Measurements from ENCODE around the gene CTNNA3.

Gene CTNNA3

GRCh38 chr10:66604195-66604594, 1091.8 kb downstream of the CTNNA3 start:
- no peak for DNase-seq

GRCh38 chr10:66591865-66592264, 1104.1 kb downstream of the CTNNA3 start:
- DNase-seq = no peak

- no peak for DNase-seq
These were observed 1108.3 kb downstream of the CTNNA3 start for GRCh38 chr10:66587680-66588050.

GRCh38 chr10:66586897-66587679, 1108.9 kb downstream of the CTNNA3 start:
- no peak for DNase-seq

- no peak for DNase-seq
These were observed 1109.9 kb downstream of the CTNNA3 start for GRCh38 chr10:66586073-66586472.

- DNase-seq = no peak
These were observed 1120.6 kb downstream of the CTNNA3 start for GRCh38 chr10:66575251-66575855.

- DNase-seq = no peak
These were observed 1123.3 kb downstream of the CTNNA3 start for GRCh38 chr10:66572700-66573099.

GRCh38 chr10:66565999-66566398, 1130.0 kb downstream of the CTNNA3 start:
- no peak for DNase-seq

GRCh38 chr10:66564287-66564686, 1131.7 kb downstream of the CTNNA3 start:
- no peak for DNase-seq

- DNase-seq = no peak
These were observed 1140.9 kb downstream of the CTNNA3 start for GRCh38 chr10:66555061-66555460.

- no peak for DNase-seq
These were observed 1143.7 kb downstream of the CTNNA3 start for GRCh38 chr10:66552331-66552730.

GRCh38 chr10:66550351-66550750, 1145.6 kb downstream of the CTNNA3 start:
- no peak for DNase-seq

- DNase-seq = no peak
These were observed 1157.1 kb downstream of the CTNNA3 start for GRCh38 chr10:66538908-66539307.

- DNase-seq = no peak
These were observed 1157.6 kb downstream of the CTNNA3 start for GRCh38 chr10:66538371-66538770.

GRCh38 chr10:66537186-66537585, 1158.8 kb downstream of the CTNNA3 start:
- DNase-seq = no peak

GRCh38 chr10:66535439-66535838, 1160.6 kb downstream of the CTNNA3 start:
- DNase-seq = no peak

- no peak for DNase-seq
These were observed 1161.1 kb downstream of the CTNNA3 start for GRCh38 chr10:66534866-66535265.

- no peak for DNase-seq
These were observed 1174.5 kb downstream of the CTNNA3 start for GRCh38 chr10:66521506-66521905.

GRCh38 chr10:66519616-66520015, 1176.4 kb downstream of the CTNNA3 start:
- no peak for DNase-seq

GRCh38 chr10:66514666-66515065, 1181.3 kb downstream of the CTNNA3 start:
- no peak for DNase-seq

- no peak for DNase-seq
These were observed 1182.5 kb downstream of the CTNNA3 start for GRCh38 chr10:66513504-66513903.

- no peak for DNase-seq
These were observed 1190.9 kb downstream of the CTNNA3 start for GRCh38 chr10:66505003-66505657.

GRCh38 chr10:66501356-66501755, 1194.6 kb downstream of the CTNNA3 start:
- no peak for DNase-seq

- DNase-seq = no peak
These were observed 1212.0 kb downstream of the CTNNA3 start for GRCh38 chr10:66483966-66484365.

Data from effector CD4-positive, alpha-beta T cell (primary cell).